GM23338 (cell line): ENCODE data around the gene CCDC102A. TPM values are rescaled to one million over a fixed set of nuclear protein-coding genes. Genes with fewer than 3 reads are reported as not detected.

Experiments
- ATAC-seq: fragments of 200-7000 bp; cut with Tn5 transposase; 3 replicates; pipeline ENCODE4 v1.9.1; 2020
- DNase-seq: peaks from one replicate; pipeline ENCODE4 v3.0.0-alpha.2; 2015; ENCODE audit warnings: low spot score
- H2AFZ ChIP-seq: fragments of 200-600 bp; sonication (generic); 2 replicates; pipeline ENCODE4 v1.8.0; 2016; ENCODE audit warnings: antibody characterized with exemption, mild to moderate bottlenecking, moderate library complexity
- H3F3A ChIP-seq: fragments of 200-600 bp; sonication (generic); replicated peaks from 2 replicates; pipeline ENCODE4 v1.8.0; 2017; ENCODE audit warnings: antibody characterized with exemption, mixed run types, low read depth
- H3K27ac ChIP-seq: fragments of 200-600 bp; sonication (generic); 2 replicates; pipeline ENCODE4 v1.6.1; 2016; ENCODE audit warnings: low read depth
- H3K27me3 ChIP-seq: fragments of 200-600 bp; sonication (generic); 2 replicates; pipeline ENCODE4 v1.8.0; 2016; ENCODE audit warnings: mild to moderate bottlenecking, mixed run types, moderate library complexity; ENCODE audit not compliant: insufficient read depth
- H3K36me3 ChIP-seq: fragments of 200-600 bp; sonication (generic); 2 replicates; pipeline ENCODE4 v1.8.0; 2016; ENCODE audit warnings: mild to moderate bottlenecking; ENCODE audit not compliant: insufficient read depth
- H3K4me1 ChIP-seq: fragments of 200-600 bp; sonication (generic); 2 replicates; pipeline ENCODE4 v1.8.0; 2016; ENCODE audit warnings: mild to moderate bottlenecking, moderate library complexity; ENCODE audit not compliant: insufficient read depth
- H3K4me2 ChIP-seq: fragments of 200-600 bp; sonication (generic); 2 replicates; pipeline ENCODE4 v1.7.1; 2017; ENCODE audit warnings: mixed run types
- H3K4me3 ChIP-seq: fragments of 200-600 bp; sonication (generic); 2 replicates; pipeline ENCODE4 v1.6.1; 2016; ENCODE audit warnings: mixed run types
- H3K79me2 ChIP-seq: fragments of 200-600 bp; sonication (generic); replicated peaks from 2 replicates; pipeline ENCODE4 v1.8.0; 2017; ENCODE audit warnings: mild to moderate bottlenecking; ENCODE audit not compliant: insufficient read depth
- H3K9me2 ChIP-seq: fragments of 200-600 bp; sonication (generic); 2 replicates; pipeline ENCODE4 v1.8.0; 2017; ENCODE audit not compliant: insufficient read depth
- H4K20me1 ChIP-seq: fragments of 200-600 bp; sonication (generic); replicated peaks from 2 replicates; pipeline ENCODE4 v1.8.0; 2017; ENCODE audit warnings: mild to moderate bottlenecking; ENCODE audit not compliant: insufficient read depth
- H3K27ac Mint-ChIP-seq: 2 replicates; pipeline ENCODE4 v1.8.0; 2020; ENCODE audit warnings: inconsistent platforms, mild to moderate bottlenecking, moderate library complexity, mixed read lengths
- H3K27me3 Mint-ChIP-seq: 3 replicates; pipeline ENCODE4 v1.8.0; 2022; ENCODE audit warnings: low read depth, mild to moderate bottlenecking, moderate library complexity, mixed read lengths, inconsistent platforms; ENCODE audit not compliant: insufficient read depth, poor library complexity
- H3K36me3 Mint-ChIP-seq: 3 replicates; pipeline ENCODE4 v1.8.0; 2021; ENCODE audit warnings: low read depth, mild to moderate bottlenecking, inconsistent platforms, moderate library complexity, mixed read lengths
- H3K4me1 Mint-ChIP-seq: 3 replicates; pipeline ENCODE4 v1.8.0; 2020; ENCODE audit warnings: mild to moderate bottlenecking, inconsistent platforms, mixed read lengths
- H3K4me3 Mint-ChIP-seq: 3 replicates; pipeline ENCODE4 v1.8.0; 2021; ENCODE audit warnings: moderate library complexity, mild to moderate bottlenecking, inconsistent platforms, mixed read lengths
- H3K9me3 Mint-ChIP-seq: 3 replicates; pipeline ENCODE4 v1.8.0; 2020; ENCODE audit warnings: moderate library complexity, mild to moderate bottlenecking, inconsistent platforms, mixed read lengths
- CREB1 ChIP-seq: fragments of 250-450 bp; sonication (Bioruptor Pico); IDR thresholded peaks from 2 replicates; pipeline ENCODE4 v1.5.0; 2020; ENCODE audit warnings: low read depth, mild to moderate bottlenecking, moderate library complexity
- EZH2 ChIP-seq: fragments of 200-600 bp; sonication (generic); IDR thresholded peaks from one replicate; pipeline ENCODE4 v1.8.0; 2017; ENCODE audit warnings: antibody characterized with exemption, mild to moderate bottlenecking, low read depth; ENCODE audit not compliant: unreplicated experiment
- STAT1 ChIP-seq: IDR thresholded peaks from one replicate; pipeline ENCODE4 v1.6.1; 2016; ENCODE audit warnings: antibody characterized with exemption; ENCODE audit not compliant: unreplicated experiment
- ZNF114 ChIP-seq: fragments of 250-450 bp; sonication (Bioruptor Pico); IDR thresholded peaks from 2 replicates; pipeline ENCODE4 v1.5.0; 2020; ENCODE audit warnings: mild to moderate bottlenecking, moderate library complexity
- ZNF331 ChIP-seq: fragments of 250-450 bp; sonication (Bioruptor Pico); IDR thresholded peaks from 2 replicates; pipeline ENCODE4 v1.5.0; 2020; ENCODE audit warnings: low read depth, mild to moderate bottlenecking, moderate library complexity
- polyA plus RNA-seq: library from polyadenylated mRNA; unstranded; fragments of >200 nt; fragmentation: Nextera tagmentation; extraction: Ambion mirVana; gene quantifications from 2 replicates; pipeline ENCODE4 v1.2.1, GENCODE V29; 2016
- total RNA-seq: library from RNA; depleted of rRNA; stranded (reverse); fragments of >200 nt; shearing (Covaris generic); gene quantifications from 2 replicates; pipeline ENCODE4 v1.2.3, GENCODE V29; 2014
- TF ChIP-seq, protein P1 (sequence below): IDR thresholded peaks from one replicate; pipeline ENCODE4 v1.6.1; 2018; ENCODE audit warnings: antibody characterized with exemption; ENCODE audit not compliant: unreplicated experiment
- TF ChIP-seq, protein P2 (sequence below): fragments of 250-450 bp; sonication (Bioruptor Pico); IDR thresholded peaks from 2 replicates; pipeline ENCODE4 v1.5.0; 2020; ENCODE audit warnings: mild to moderate bottlenecking, moderate library complexity

The CCDC102A gene
- total and polyA plus RNA-seq, 2 experiments from 2014 or later = 2.0 to 5.2 TPM

DNA sequence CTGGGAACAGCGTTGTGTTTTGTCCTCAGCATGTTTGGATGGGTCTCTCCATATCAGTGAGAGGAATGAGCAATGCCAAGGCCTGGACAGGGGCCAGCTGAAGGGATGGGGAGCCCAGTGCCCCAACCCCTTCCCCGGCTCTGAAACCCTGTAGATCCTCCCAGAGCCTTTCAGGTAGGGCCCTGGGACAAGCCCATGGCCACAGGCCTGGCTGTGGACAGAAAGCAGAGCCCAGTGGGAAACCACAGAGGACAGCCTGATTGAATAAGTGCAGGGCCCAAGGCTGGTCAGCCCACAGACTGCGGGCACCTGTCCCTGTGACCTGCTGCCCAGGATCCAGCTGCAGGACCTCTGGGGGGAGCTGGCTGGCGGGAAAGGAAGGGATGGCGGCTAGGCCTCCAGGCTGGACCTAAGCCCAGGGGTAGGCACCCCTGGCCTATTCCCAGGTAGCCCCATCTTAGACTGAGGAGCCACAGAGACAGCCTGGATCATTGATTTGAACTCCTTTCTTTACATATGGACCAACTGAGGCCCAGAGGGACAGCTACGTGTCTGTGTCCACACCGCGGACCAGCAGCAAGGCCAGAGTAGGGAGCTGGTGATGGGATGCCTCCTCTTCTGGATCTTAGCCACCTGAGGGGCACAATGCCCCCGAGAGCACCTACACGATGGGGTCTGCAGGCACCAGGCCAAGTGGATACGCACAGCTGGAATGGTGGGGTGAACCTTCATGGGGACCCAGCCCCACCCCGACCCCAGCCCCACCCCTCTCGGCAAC is 1.3 kb downstream of the CCDC102A start:
- peak overlapping the region; percentile 76; the same call in 2 of the 3 replicates for H3K4me3 Mint-ChIP-seq
- peaks cover 31% of the 10 kb centered on the region for H3K4me1 ChIP-seq
- peaks cover 58% of the 10 kb centered on the region for H3K4me1 Mint-ChIP-seq
- H3K9me2 ChIP-seq = no peaks in the 10 kb centered on the region
- no peak overlapping the region for H3K27ac ChIP-seq
- peak overlapping the region; percentile 63; the same call in 1 of the 2 replicates for H3K4me3 ChIP-seq
- ATAC-seq (no peak), DNase-seq (no peak)
- peaks cover 15% of the 10 kb centered on the region for H3K79me2 ChIP-seq
- H3K4me2 ChIP-seq = peak overlapping the region; percentile 85
- H3K9me3 Mint-ChIP-seq = no peaks in the 10 kb centered on the region; the same call in 1 of the 3 replicates
- peaks cover 39% of the 10 kb centered on the region for H3K27me3 Mint-ChIP-seq
- peaks cover 18% of the 10 kb centered on the region; the same call in 1 of the 2 replicates for H3K27me3 ChIP-seq
- peaks cover 9% of the 10 kb centered on the region; the same call in 1 of the 2 replicates for H4K20me1 ChIP-seq
- H3K36me3 ChIP-seq = no peaks in the 10 kb centered on the region
- no peak overlapping the region for H3K27ac Mint-ChIP-seq
- no peak overlapping the region for H2AFZ ChIP-seq
- 0 out of 2 replicates have a peak, but pooled peaks cover 5% of the 10 kb centered on the region for H3F3A ChIP-seq
- H3K36me3 Mint-ChIP-seq = peaks cover 26% of the 10 kb centered on the region
- TF ChIP-seq ZNF114 (no peak), CREB1 (no peak), ZNF331 (CRISPR knock-in tag) (no peak), EZH2 (no peak), STAT1 (no peak)
- TF ChIP-seq, protein P1, sequence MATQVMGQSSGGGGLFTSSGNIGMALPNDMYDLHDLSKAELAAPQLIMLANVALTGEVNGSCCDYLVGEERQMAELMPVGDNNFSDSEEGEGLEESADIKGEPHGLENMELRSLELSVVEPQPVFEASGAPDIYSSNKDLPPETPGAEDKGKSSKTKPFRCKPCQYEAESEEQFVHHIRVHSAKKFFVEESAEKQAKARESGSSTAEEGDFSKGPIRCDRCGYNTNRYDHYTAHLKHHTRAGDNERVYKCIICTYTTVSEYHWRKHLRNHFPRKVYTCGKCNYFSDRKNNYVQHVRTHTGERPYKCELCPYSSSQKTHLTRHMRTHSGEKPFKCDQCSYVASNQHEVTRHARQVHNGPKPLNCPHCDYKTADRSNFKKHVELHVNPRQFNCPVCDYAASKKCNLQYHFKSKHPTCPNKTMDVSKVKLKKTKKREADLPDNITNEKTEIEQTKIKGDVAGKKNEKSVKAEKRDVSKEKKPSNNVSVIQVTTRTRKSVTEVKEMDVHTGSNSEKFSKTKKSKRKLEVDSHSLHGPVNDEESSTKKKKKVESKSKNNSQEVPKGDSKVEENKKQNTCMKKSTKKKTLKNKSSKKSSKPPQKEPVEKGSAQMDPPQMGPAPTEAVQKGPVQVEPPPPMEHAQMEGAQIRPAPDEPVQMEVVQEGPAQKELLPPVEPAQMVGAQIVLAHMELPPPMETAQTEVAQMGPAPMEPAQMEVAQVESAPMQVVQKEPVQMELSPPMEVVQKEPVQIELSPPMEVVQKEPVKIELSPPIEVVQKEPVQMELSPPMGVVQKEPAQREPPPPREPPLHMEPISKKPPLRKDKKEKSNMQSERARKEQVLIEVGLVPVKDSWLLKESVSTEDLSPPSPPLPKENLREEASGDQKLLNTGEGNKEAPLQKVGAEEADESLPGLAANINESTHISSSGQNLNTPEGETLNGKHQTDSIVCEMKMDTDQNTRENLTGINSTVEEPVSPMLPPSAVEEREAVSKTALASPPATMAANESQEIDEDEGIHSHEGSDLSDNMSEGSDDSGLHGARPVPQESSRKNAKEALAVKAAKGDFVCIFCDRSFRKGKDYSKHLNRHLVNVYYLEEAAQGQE = no peak
- TF ChIP-seq, protein P2, sequence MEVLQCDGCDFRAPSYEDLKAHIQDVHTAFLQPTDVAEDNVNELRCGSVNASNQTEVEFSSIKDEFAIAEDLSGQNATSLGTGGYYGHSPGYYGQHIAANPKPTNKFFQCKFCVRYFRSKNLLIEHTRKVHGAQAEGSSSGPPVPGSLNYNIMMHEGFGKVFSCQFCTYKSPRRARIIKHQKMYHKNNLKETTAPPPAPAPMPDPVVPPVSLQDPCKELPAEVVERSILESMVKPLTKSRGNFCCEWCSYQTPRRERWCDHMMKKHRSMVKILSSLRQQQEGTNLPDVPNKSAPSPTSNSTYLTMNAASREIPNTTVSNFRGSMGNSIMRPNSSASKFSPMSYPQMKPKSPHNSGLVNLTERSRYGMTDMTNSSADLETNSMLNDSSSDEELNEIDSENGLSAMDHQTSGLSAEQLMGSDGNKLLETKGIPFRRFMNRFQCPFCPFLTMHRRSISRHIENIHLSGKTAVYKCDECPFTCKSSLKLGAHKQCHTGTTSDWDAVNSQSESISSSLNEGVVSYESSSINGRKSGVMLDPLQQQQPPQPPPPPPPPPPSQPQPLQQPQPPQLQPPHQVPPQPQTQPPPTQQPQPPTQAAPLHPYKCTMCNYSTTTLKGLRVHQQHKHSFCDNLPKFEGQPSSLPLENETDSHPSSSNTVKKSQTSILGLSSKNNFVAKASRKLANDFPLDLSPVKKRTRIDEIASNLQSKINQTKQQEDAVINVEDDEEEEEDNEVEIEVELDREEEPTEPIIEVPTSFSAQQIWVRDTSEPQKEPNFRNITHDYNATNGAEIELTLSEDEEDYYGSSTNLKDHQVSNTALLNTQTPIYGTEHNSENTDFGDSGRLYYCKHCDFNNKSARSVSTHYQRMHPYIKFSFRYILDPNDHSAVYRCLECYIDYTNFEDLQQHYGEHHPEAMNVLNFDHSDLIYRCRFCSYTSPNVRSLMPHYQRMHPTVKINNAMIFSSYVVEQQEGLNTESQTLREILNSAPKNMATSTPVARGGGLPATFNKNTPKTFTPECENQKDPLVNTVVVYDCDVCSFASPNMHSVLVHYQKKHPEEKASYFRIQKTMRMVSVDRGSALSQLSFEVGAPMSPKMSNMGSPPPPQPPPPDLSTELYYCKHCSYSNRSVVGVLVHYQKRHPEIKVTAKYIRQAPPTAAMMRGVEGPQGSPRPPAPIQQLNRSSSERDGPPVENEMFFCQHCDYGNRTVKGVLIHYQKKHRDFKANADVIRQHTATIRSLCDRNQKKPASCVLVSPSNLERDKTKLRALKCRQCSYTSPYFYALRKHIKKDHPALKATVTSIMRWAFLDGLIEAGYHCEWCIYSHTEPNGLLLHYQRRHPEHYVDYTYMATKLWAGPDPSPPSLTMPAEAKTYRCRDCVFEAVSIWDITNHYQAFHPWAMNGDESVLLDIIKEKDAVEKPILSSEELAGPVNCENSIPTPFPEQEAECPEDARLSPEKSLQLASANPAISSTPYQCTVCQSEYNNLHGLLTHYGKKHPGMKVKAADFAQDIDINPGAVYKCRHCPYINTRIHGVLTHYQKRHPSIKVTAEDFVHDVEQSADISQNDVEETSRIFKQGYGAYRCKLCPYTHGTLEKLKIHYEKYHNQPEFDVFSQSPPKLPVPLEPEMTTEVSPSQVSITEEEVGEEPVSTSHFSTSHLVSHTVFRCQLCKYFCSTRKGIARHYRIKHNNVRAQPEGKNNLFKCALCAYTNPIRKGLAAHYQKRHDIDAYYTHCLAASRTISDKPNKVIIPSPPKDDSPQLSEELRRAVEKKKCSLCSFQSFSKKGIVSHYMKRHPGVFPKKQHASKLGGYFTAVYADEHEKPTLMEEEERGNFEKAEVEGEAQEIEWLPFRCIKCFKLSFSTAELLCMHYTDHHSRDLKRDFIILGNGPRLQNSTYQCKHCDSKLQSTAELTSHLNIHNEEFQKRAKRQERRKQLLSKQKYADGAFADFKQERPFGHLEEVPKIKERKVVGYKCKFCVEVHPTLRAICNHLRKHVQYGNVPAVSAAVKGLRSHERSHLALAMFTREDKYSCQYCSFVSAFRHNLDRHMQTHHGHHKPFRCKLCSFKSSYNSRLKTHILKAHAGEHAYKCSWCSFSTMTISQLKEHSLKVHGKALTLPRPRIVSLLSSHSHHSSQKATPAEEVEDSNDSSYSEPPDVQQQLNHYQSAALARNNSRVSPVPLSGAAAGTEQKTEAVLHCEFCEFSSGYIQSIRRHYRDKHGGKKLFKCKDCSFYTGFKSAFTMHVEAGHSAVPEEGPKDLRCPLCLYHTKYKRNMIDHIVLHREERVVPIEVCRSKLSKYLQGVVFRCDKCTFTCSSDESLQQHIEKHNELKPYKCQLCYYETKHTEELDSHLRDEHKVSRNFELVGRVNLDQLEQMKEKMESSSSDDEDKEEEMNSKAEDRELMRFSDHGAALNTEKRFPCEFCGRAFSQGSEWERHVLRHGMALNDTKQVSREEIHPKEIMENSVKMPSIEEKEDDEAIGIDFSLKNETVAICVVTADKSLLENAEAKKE (CRISPR knock-in tag) = no peak
